HG03280 (cell line): ENCODE results near the gene RFPL4A.

Source experiments
- ATAC-seq: cut with Tn5 transposase; IDR thresholded peaks from one replicate; pipeline ENCODE4 v1.9.1; 2021; ENCODE audit warnings: mild to moderate bottlenecking, moderate library complexity; ENCODE audit not compliant: unreplicated experiment

Gene RFPL4A

DNA sequence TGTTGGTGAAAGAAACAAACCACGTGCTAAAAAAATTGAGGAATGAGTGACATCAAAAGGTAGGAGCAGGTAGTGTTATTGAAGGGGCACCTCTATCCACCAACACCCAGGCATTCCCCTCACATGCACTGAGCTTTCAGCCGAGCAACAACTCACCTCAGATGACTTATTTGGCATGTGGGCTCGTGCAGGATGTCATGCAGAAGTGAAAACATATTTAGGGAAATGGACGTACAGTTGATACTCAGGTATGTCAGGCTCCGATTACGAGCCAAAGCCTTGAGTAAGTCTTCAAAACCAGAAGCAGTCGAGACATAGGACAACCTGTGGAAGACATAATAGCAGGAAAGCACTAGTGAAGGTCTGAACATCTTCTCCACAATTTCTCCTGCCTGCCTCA is 42.5 kb downstream of the RFPL4A start:
- ATAC-seq = no peak

DNA sequence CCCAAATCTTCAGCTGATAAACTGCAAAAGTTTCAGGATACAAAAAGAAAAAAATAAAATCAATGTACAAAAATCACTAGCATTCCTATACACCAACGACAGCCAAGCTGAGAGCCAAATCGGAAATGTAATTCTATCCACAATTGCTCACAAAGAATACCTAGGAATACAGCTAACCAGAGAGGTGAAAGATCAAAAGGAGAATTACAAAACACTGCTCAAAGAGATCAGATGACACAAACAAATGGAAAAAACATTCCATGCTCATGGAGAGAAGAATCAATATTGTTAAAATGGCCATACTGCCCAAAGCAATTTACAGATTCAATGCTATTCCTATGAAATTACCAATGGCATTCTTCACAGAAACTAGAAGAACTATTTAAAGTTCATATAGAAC is 43.4 kb downstream of the RFPL4A start:
- ATAC-seq = no peak

DNA sequence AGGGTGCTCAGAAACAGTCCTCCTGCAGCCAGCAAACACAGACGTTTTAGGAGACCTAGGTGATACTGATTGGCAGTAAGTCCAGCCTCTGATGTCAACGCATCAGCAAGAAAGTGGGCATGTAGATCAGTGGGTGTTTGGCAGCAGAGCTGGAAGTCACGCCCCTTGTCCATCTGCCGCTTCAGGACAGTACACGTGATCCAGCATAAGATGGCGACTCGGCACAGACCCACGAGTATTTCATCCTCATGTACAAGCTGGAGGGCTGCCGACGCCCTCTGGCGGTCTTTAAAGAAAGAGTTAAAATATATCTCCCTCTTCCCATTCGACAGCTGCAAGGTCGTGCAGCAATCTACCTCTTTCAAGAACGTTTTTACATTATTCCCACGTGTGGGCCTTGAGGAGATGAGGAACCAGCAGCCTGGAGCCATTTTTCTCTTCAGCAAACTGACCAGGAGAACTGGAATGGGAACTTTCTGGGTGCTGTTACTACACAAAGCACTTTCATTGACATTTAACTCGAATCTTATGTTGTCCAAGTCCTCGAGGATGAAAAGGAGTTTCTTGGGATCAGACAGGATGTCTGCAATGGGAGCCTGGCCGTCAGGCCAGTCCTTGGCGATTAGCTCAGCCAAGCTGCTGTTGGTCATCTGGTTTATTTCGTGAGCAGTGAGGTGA is 50.6 kb downstream of the RFPL4A start:
- ATAC-seq = no peak

DNA sequence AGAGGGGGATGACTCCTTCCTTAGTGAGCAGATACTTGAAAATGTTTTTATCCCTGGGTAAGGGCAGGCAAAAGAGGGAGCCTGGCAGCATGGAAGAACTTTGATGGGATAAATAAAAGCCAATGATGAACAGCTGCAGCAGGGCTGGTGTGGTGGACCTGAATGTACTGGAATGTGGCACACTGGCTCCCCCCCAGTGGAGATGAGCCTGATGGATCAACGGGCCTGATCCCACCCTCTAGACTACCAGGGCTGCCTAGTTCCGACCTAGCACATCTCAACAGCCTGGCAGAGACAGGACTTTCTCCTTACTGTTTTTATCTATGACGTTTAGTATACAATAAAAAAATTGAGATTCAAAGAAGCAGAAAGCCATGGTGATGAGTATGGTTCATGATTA is 52.4 kb downstream of the RFPL4A start:
- no peak for ATAC-seq

DNA sequence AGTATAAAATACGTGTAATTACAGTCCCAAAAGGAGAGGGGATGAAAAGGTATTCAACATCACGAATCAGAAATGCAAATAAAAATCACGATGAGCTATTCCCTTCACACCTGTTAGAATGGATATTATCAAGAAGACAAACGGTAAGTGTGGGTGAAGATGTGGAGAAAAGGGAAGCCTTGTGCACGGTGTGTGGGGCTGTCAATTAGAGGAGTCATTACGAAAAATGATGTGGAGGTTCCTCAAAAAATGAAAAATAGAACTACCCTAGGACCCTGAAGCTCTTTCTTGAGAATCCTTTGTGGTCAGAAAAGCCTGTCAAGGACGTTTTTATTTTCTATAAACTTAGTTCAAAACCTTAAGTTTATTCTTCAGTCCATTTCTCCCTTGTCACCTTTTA is 53.6 kb downstream of the RFPL4A start:
- ATAC-seq = no peak
